HepG2 (cell line): Measurements from ENCODE around the gene NDEL1. TPM values are rescaled to one million over a fixed set of nuclear protein-coding genes. Genes with fewer than 3 reads are reported as not detected.

ENCODE experiments used
- ATAC-seq: fragments of 200-7000 bp; cut with Tn5 transposase; 3 replicates; pipeline ENCODE4 v1.9.1; 2020; ENCODE audit warnings: mild to moderate bottlenecking, moderate library complexity
- BruUV-seq: library from RNA; stranded (reverse); fragments of 400-500 nt; replicated peaks from 2 replicates; lab custom pipeline; 2021; lab: Mats Ljungman, UMichigan
- CTCF ChIA-PET: fragments of 300-600 bp; formaldehyde crosslinking; extraction: SDS; loops from one replicate; lab custom pipeline; 2021; ENCODE audit warnings: low total read pairs, inconsistent platforms, low intra/inter-chr PET ratio; lab: Yijun Ruan, JAX
- POLR2A ChIA-PET: fragments of 350-600 bp; sonication (Branson Sonifier 250); formaldehyde crosslinking; loops from one replicate; lab custom pipeline; 2020; ENCODE audit warnings: antibody characterized with exemption, inconsistent platforms; lab: Yijun Ruan, JAX
- DNase-seq: peaks from one replicate; pipeline ENCODE4 v3.0.0-alpha.2; 2015; ENCODE audit warnings: low spot score
- FAIRE-seq: peaks from 3 replicates; lab custom pipeline; 2011; peaks lifted over from hg19 to GRCh38; lab: Jason Lieb, UNC
- H2AFZ ChIP-seq: one replicate; pipeline ENCODE4 v1.6.1; 2011; ENCODE audit warnings: low read length, inconsistent platforms
- H3K27ac ChIP-seq: fragments of 300-600 bp; 3 replicates; pipeline ENCODE4 v1.8.0; 2011; ENCODE audit warnings: mixed run types, mild to moderate bottlenecking, mixed read lengths, low read length, inconsistent platforms; ENCODE audit not compliant: insufficient read depth; ENCODE audit errors: extremely low read length
- H3K27me3 ChIP-seq, 2 experiments: fragments of 200-600 bp in 1 of 2; 2 replicates in 1 of 2; 3 replicates in 1 of 2; pipeline versions ENCODE4 v1.6.0 to v1.8.0; 2011; ENCODE audit warnings: low read length in 2 of 2, mild to moderate bottlenecking in 2 of 2, moderate library complexity in 2 of 2, inconsistent platforms in 1 of 2; ENCODE audit not compliant: insufficient read depth in 2 of 2, control insufficient read depth in 1 of 2
- H3K36me3 ChIP-seq, 2 experiments: fragments of 200-600 bp in 1 of 2; replicated peaks in 1 of 2; 2 replicates in 1 of 2; 3 replicates in 1 of 2; pipeline versions ENCODE4 v1.5.1 to v1.8.0; 2011; ENCODE audit warnings: low read length in 2 of 2, inconsistent platforms in 1 of 2; ENCODE audit not compliant: insufficient read depth in 2 of 2, control insufficient read depth in 1 of 2
- H3K4me1 ChIP-seq: 2 replicates; pipeline ENCODE4 v1.5.1; 2012; ENCODE audit warnings: low read length, inconsistent platforms; ENCODE audit not compliant: insufficient read depth
- H3K4me2 ChIP-seq: 2 replicates; pipeline ENCODE4 v1.6.0; 2011; ENCODE audit warnings: low read depth, low read length, inconsistent platforms
- H3K4me3 ChIP-seq, 3 experiments: fragments of 200-600 bp in 1 of 3; sonication (generic), shearing (Covaris generic) in 1 of 3; replicated peaks in 1 of 3; 2 replicates each; pipeline ENCODE4 v1.5.1; 2011 to 2016; ENCODE audit warnings: low read length in 3 of 3, inconsistent platforms in 2 of 3, low read depth in 2 of 3, mild to moderate bottlenecking in 2 of 3, control low read depth in 1 of 3, mixed read lengths in 1 of 3; ENCODE audit not compliant: insufficient read depth in 1 of 3
- H3K79me2 ChIP-seq: one replicate; pipeline ENCODE4 v1.6.1; 2011; ENCODE audit warnings: low read length, inconsistent platforms; ENCODE audit not compliant: insufficient read depth
- H3K9ac ChIP-seq: 2 replicates; pipeline ENCODE4 v1.6.0; 2011; ENCODE audit warnings: mild to moderate bottlenecking, low read depth, low read length, inconsistent platforms; ENCODE audit not compliant: insufficient read depth
- H3K9me3 ChIP-seq: 2 replicates; pipeline ENCODE4 v1.5.1; 2012; ENCODE audit warnings: mild to moderate bottlenecking, low read length
- H4K20me1 ChIP-seq: 2 replicates; pipeline ENCODE4 v1.6.0; 2011; ENCODE audit warnings: inconsistent platforms, mild to moderate bottlenecking, low read length, moderate library complexity; ENCODE audit not compliant: insufficient read depth
- CBX5 ChIP-seq: sonication (generic); formaldehyde crosslinking; IDR thresholded peaks from 2 replicates; pipeline ENCODE4 v1.4.0; 2020; ENCODE audit warnings: missing genetic modification reagents, borderline replicate concordance
- CTCF ChIP-seq: sonication (generic); formaldehyde crosslinking; IDR thresholded peaks from 2 replicates; pipeline ENCODE4 v1.5.0; 2020; ENCODE audit warnings: mild to moderate bottlenecking, missing genetic modification reagents, moderate library complexity
- DBP ChIP-seq: sonication (generic); formaldehyde crosslinking; IDR thresholded peaks from 2 replicates; pipeline ENCODE4 v1.4.0; 2020; ENCODE audit warnings: missing genetic modification reagents; ENCODE audit errors: not compliant biosample characterization
- FOXA1 ChIP-seq, 2 experiments: fragments of 450-650 bp in 1 of 2; sonication (generic) in 1 of 2; formaldehyde crosslinking in 1 of 2; IDR thresholded peaks; 2 replicates each; pipeline versions ENCODE4 v1.4.0 to v1.6.1; 2016 to 2020; ENCODE audit warnings: missing genetic modification reagents in 1 of 2
- HOXA5 ChIP-seq: sonication (generic); formaldehyde crosslinking; IDR thresholded peaks from 2 replicates; pipeline ENCODE4 v1.4.0; 2020; ENCODE audit warnings: missing genetic modification reagents
- JARID2 ChIP-seq: sonication (generic); formaldehyde crosslinking; IDR thresholded peaks from 2 replicates; pipeline ENCODE4 v1.8.1; 2023; ENCODE audit warnings: missing genetic modification reagents, inconsistent platforms; ENCODE audit not compliant: insufficient replicate concordance
- JDP2 ChIP-seq: sonication (generic); formaldehyde crosslinking; IDR thresholded peaks from 2 replicates; pipeline ENCODE4 v1.8.1; 2022; ENCODE audit warnings: missing genetic modification reagents, borderline replicate concordance
- JUNB ChIP-seq: sonication (generic); formaldehyde crosslinking; IDR thresholded peaks from 2 replicates; pipeline ENCODE4 v1.8.0; 2022; ENCODE audit warnings: missing genetic modification reagents, mild to moderate bottlenecking, borderline replicate concordance
- POGK ChIP-seq: sonication (generic); formaldehyde crosslinking; conservative IDR thresholded peaks from 2 replicates; pipeline ENCODE4 v1.8.0; 2022; ENCODE audit warnings: mild to moderate bottlenecking, moderate library complexity, missing genetic modification reagents
- PPARG ChIP-seq: conservative IDR thresholded peaks from 2 replicates; pipeline ENCODE4 v1.6.1; 2016; ENCODE audit warnings: missing biosample characterization, missing genetic modification reagents
- SP1 ChIP-seq, 2 experiments: fragments of 450-650 bp in 1 of 2; sonication (generic) in 1 of 2; formaldehyde crosslinking in 1 of 2; IDR thresholded peaks; 2 replicates each; pipeline versions ENCODE4 v1.4.0 to v1.6.1; 2016 to 2020; ENCODE audit warnings: missing genetic modification reagents in 1 of 2
- ZNF230 ChIP-seq: sonication (generic); formaldehyde crosslinking; IDR thresholded peaks from 2 replicates; pipeline ENCODE4 v1.4.0; 2020; ENCODE audit warnings: mild to moderate bottlenecking, missing genetic modification reagents
- ZNF574 ChIP-seq: sonication (generic); formaldehyde crosslinking; IDR thresholded peaks from 2 replicates; pipeline ENCODE4 v1.4.0; 2020; ENCODE audit warnings: missing genetic modification reagents
- ZNF776 ChIP-seq: sonication (generic); formaldehyde crosslinking; IDR thresholded peaks from 2 replicates; pipeline ENCODE4 v1.4.0; 2020; ENCODE audit warnings: mild to moderate bottlenecking, missing genetic modification reagents
- WGBS: methylation state at CpG from one replicate; pipeline ENCODE4 v1.1.6; 2017; ENCODE audit warnings: low lambda C conversion rate; 5-methylcytosine and 5-hydroxymethylcytosine counted together
- in situ Hi-C: cut with HindIII; loops from 2 replicates; pipeline ENCODE4 v1.10.0; 2017; ENCODE audit warnings: low pct_unique_long_range_greater_than_20kb; ENCODE audit not compliant: extremely low pct_ligation_motif_present
- intact Hi-C: fragments of 100-400 bp; cut with micrococcal nuclease; formaldehyde crosslinking; loops from one replicate; pipeline ENCODE4 v1.10.0; 2022; ENCODE audit not compliant: unreplicated experiment
- polyA plus RNA-seq, 8 experiments: library from polyadenylated mRNA; depleted of rRNA in 3 of 8; stranded (reverse) in 7 of 8; unstranded in 1 of 8; fragments of >200 nt; fragmentation: Illumina TruSeq in 4 of 8; extraction: Trizol in 4 of 8; gene quantifications; 2 replicates each; pipeline versions ENCODE4 v1.2.1 to v1.2.3, GENCODE V29; 2011 to 2016; ENCODE audit warnings: low read depth in 4 of 8, missing spikeins in 1 of 8, mixed read lengths in 1 of 8; ENCODE audit not compliant: insufficient read depth in 1 of 8
- total RNA-seq, 5 experiments: library from RNA; depleted of rRNA; stranded (reverse); fragments of >200 nt; fragmentation: Illumina TruSeq; extraction: Trizol; gene quantifications; 2 replicates each; pipeline ENCODE4 v1.2.3, GENCODE V29; 2016; ENCODE audit warnings: low read depth in 1 of 5

NDEL1 gene
- total and polyA plus RNA-seq, 2 of the 13 experiments (the other 11 are each of a cell fraction or from before 2014, with no cell fraction given) = 59.8 to 153 TPM

- Histone ChIP-seq H3K79me2 (no peaks in the 10 kb centered on the region), H3K36me3 (no peaks in the 10 kb centered on the region), H2AFZ (peak overlapping the region; percentile 39), H3K9ac (no peak overlapping the region), H3K4me3 (peak overlapping the region in 1 of 3 experiments; percentile 30; a peak in 1 of 6 replicates), H3K4me1 (peaks cover 64% of the 10 kb centered on the region), H3K27ac (no peak overlapping the region), H3K9me3 (no peaks in the 10 kb centered on the region), H3K27me3 (no peaks in the 10 kb centered on the region), H3K4me2 (peak overlapping the region; percentile 72), H4K20me1 (no peaks in the 10 kb centered on the region)
- ChIA-PET CTCF (interaction anchor here (1.3 to 1.5 kb wide), 4 partner anchors 20 to 375 kb away, joined by 3 to 10 read pairs (median 4); no protein-coding TSS in a partner anchor), POLR2A (interaction anchor here (0.5 to 1.5 kb wide), 4 partner anchors 10 to 220 kb away, joined by 3 to 7 read pairs (median 4); partner anchors contain the start of genes MYH10, NDEL1 and RPL26)
- DNase-seq (peak; percentile 80), FAIRE-seq (peak; percentile 97), ATAC-seq (peak; percentile 80)
- intact Hi-C loops (loop anchor here (5.0 kb wide), 1 partner anchor 37 kb away; no protein-coding TSS in a partner anchor), in situ Hi-C loops (loop anchor here (5.0 to 10.0 kb wide), 2 partner anchors 37 to 335 kb away; partner anchors contain the start of gene CCDC42)
- 34% methylated on average over 15 of the region's 19 CpGs for WGBS
- no TSS peak for BruUV-seq
- TF ChIP-seq DBP (CRISPR knock-in tag) (no peak), ZNF776 (no peak), SP1 (IDR thresholded peaks at IDR 0.05) (no peak), SP1 (CRISPR knock-in tag; IDR thresholded peaks at IDR 0.05) (no peak), FOXA1 (IDR thresholded peaks at IDR 0.05) (no peak), FOXA1 (CRISPR knock-in tag; IDR thresholded peaks at IDR 0.05) (peak; percentile 20; the same call in 1 of the 2 replicates), JUNB (CRISPR knock-in tag) (no peak), JARID2 (CRISPR knock-in tag) (no peak), CTCF (peak; percentile 94), POGK (CRISPR knock-in tag) (no peak), PPARG (CRISPR knock-in tag) (0 out of 2 replicates have a peak, but pooled peaks have one; percentile 42), ZNF230 (CRISPR knock-in tag) (no peak), CBX5 (CRISPR knock-in tag) (peak; percentile 33; the same call in 1 of the 2 replicates), ZNF574 (CRISPR knock-in tag) (0 out of 2 replicates have a peak, but pooled peaks have one; percentile 28), HOXA5 (CRISPR knock-in tag) (no peak), JDP2 (CRISPR knock-in tag) (no peak)
These were observed 25.5 kb upstream of the NDEL1 start for GRCh38 chr17:8409966-8410882.
